ENCODE data around the gene LSM14B.
A peak's percentile ranks its signal among the peaks of the same experiment; 100 is the strongest.
"Not testable (repeated sequence)": the region's sequence is repeated elsewhere in the genome, so short reads cannot be mapped to it uniquely, and the experiment has no call there.

LSM14B gene

DNA sequence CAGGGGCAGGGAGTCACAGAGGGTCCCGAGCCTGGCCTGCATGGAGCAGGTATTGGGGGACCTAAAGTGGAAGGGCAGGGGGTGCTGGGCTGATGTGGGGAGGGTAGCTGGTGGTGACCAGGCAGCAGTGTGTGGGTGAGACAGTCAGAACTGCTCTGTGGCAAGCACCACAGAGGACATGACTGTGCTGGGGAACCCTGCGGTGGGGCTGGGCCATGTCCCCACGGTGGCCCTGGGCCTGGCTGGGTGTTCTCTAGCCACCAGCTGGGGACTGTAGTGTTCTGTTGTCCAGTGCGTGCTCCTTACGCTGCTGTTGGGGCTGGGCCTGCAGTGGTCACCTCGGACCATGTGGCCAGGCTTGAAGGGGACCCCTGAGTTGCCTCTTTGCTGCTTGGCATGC, 24.9 kb downstream of the LSM14B start:
- no peak for DNase-seq

DNA sequence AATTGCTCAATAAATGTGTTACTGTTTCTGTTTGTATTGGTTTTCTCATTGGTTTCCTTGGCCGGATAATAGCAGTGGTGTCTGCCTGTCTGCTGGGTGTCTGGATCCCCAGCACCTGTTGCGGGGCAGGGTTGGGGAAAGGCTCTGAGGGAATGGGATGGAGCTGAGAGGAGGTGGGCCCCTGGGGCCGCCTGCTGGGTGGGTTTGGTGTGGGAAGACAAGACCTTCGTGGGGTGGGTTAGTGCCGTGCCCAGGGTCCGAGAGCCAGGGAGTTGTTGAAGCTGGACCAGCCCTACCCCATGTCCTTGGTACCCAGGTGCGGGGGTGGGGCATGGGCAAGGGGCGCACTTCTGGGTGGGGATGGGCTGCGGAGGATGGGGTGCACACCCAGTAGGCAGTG, 25.3 kb downstream of the LSM14B start:
- no peak for DNase-seq

GRCh38 chr20:62148383-62148782, 26.1 kb downstream of the LSM14B start:
- not testable (repeated sequence) for DNase-seq

DNA sequence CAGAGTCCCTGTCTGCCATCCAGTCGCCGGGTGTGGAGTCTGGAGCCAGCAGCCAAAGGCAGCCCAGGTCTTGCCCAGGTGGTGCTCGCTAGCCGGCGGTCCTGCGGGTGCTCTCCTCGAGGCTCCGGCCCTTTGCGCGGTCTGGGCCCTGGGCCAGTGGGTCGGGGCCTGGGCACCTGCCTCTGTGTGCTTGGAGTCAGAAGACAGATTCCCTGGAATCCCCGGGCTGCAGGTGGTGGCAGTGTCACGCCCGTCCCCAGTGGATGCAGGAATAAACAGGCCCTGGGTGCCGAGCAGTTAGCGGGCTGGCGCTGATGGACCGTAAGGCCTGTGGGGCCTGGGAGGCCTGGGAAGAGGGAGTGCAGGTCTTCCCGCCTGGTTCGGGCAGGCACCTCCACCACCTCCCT, 26.6 kb downstream of the LSM14B start:
- DNase-seq, result no peak

DNA sequence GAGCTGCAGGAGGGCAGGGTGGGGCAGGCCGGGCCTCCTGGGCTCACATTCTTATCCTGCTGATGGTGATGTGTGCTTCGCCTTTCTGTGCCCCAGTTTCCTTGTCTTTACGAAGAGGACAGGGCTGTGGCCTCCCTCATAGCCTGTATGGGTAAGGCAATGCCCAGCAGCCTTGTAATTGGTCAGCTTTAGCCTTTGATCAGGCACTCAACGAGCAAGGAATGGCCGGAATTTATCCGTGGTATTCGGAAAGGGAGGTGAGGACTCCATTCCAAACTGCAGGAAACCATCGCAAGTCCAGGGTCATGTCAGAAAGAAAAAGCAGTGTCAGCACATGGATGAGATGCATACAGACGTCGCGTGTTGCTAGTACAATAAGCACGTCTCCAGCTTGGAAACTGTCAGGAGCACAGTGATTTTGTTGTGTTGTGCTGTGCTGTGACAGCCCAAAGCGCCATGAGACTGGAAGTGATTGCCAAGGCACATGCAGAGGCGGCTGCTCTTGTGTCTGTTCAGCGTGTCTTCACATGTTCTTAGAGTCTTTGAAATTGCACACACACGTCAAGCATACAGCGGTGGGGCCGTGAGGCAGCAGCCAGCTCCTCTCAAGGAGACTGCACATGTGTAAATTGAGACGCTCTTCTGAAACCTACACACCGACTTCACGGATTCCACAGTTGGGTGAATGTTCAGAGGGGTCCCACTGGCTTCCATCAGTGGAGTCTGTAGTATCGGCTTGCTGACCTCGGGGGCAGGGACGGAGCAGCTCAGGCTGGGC, 27.4 kb downstream of the LSM14B start:
- DNase-seq, result peak; percentile 14

DNA sequence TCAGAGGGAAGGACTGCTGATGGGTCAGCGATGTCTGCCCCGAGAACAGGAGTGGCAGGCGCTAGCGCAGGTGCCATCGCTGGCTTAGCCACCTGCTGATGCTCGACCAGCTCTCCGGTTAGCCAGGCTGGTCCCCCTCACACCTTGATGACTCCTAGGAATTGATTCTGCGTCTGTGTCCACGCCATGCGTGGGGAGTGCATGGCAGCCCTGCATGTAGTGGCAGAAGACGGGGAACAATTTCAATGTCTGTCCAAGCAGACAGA, 28.0 kb downstream of the LSM14B start:
- DNase-seq, result no peak

GRCh38 chr20:62151225-62151624, 28.9 kb downstream of the LSM14B start:
- no peak for DNase-seq

GRCh38 chr20:62151835-62152364, 29.6 kb downstream of the LSM14B start:
- no peak for DNase-seq

- no peak for DNase-seq
Measured at GRCh38 chr20:62155428-62156253, 33.4 kb downstream of the LSM14B start.

DNA sequence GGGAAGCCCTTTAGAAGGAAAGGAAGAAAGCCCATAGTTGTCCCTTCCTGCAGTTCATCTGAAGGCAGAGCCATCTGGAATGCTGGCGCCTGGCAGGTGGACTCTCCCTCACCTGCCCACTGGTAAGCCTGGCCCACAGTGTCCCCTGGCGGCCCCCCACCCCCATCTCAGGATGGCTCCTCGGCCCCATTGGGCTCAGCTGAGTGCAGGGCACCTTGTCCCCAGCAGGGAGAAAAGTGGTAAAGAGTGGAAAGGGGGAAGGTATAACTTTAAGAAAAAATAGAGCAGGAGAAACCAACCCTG, 33.9 kb downstream of the LSM14B start:
- DNase-seq, result no peak

GRCh38 chr20:62156592-62157386, 34.5 kb downstream of the LSM14B start:
- DNase-seq, result peak; percentile 56

DNA sequence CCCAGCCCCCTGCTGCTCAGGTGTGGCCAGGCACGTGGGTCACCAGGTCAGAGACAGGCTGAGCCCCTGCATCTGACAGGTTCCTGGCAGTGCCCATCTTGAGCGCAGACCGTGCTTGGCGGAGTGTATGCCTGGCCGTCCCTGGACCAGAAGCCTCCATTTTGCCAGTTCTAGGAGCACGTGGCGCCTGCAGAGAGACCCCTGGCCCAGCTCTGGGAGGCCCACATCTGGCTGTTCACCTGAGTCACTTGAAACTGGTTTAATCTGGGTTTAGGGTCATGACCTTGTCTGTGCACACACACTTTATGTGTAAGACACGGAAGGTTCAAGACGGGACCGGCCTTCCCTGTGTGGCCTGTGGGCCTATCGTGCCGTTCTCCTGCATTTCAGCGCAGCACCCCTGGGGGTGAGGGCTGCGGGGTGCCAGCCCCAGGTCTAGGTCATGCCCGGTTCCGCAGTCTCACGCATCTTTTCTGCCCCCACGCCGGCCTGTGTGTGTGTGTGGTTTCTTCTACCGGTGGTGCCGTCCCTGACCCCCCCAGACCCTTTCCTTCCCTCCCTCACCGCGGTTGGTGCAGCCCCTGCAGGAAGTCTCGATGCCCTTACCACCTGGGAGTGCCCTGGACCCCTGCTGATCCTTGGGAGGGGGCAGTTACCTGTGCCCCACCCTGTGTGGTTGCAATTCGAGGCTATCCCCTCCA, 35.3 kb downstream of the LSM14B start:
- DNase-seq, result no peak

- no peak for DNase-seq
Measured at GRCh38 chr20:62158088-62158400, 35.8 kb downstream of the LSM14B start.

DNA sequence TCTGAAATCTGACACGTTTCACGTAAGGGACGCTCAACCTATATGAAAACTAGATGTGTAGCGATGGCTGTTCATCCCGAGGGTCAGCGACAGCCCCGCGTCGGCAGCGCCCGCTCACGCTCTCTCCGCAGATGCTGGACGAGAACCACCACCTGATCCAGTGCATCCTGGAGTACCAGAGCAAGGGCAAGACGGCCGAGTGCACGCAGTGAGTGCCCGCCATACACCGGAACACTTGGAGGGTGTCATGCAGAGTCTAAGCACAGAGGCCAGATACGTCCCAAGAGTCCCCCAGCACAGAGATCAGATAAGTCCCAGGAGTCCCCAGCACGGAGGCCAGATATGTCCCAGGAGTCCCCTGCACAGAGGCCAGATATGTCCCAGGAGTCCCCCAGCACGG, 36.3 kb downstream of the LSM14B start:
- DNase-seq, result no peak

- no peak for DNase-seq
Measured at GRCh38 chr20:62159052-62159451, 36.8 kb downstream of the LSM14B start.

DNA sequence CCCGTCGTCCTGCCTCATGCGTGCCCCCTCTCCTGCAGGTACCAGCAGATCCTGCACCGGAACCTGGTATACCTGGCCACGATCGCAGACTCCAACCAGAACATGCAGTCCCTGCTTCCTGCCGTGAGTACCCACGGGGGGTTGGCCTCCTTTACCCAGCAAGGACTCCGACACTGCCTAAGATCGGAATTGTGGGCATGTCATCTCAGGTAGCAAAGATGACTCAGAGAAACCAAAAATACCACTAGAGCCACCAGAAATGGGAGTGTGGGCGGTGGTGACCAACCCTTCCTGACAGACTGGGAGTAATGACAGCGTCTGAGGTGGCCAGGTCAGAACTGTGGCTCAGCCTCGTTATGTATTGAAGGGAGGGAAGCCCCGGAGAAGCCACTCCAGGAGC, 37.6 kb downstream of the LSM14B start:
- no peak for DNase-seq

DNA sequence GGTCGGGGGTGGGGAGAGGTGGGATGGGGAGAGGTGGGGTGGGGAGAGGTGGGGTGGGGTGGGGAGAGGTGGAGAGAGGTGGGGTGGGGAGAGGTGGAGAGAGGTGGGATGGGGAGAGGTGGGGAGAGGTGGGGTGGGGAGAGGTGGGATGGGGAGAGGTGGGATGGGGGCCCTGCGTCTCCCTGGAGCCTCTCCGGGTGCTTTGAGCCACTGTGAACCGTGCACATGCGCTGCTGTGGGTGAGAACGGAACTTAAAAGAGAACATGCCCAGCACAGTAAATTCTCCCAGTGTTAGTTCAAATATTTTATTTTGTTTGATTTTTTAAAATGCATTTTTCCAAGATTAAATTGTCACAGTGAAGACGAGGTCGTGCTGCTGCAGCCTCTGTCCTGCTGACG, 38.0 kb downstream of the LSM14B start:
- no peak for DNase-seq

GRCh38 chr20:62160876-62161275, 38.6 kb downstream of the LSM14B start:
- DNase-seq, result no peak

DNA sequence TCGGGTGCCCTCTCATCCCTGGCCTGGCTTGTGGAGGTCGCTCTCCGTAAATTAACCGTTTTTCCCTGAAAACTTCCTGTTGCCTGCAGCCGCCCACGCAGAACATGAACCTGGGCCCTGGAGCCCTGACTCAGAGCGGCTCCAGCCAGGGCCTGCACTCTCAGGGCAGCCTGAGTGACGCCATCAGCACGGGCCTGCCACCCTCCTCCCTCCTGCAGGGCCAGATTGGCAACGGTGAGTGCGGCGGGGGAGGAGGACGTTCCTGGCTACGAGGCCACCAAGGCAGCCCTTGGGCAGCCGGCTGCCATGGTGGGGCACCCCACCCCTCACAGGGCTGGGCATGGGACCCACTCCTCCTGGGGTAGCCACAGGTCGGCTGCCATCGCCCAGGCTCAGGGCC, 39.1 kb downstream of the LSM14B start:
- no peak for DNase-seq

GRCh38 chr20:62162765-62163484, 40.6 kb downstream of the LSM14B start:
- DNase-seq, result no peak

- no peak for DNase-seq
Measured at GRCh38 chr20:62163485-62163865, 41.2 kb downstream of the LSM14B start.

All from right kidney (tissue), 1 donor.